ENCODE measurements around the gene RBMS1. TPM values are rescaled to one million over a fixed set of nuclear protein-coding genes. Genes with fewer than 3 reads are reported as not detected.

Gene RBMS1
- total and polyA plus RNA-seq, 2 of the 13 experiments (the other 11 are each of a cell fraction or from before 2014, with no cell fraction given): 55.5 to 110 TPM

DNA sequence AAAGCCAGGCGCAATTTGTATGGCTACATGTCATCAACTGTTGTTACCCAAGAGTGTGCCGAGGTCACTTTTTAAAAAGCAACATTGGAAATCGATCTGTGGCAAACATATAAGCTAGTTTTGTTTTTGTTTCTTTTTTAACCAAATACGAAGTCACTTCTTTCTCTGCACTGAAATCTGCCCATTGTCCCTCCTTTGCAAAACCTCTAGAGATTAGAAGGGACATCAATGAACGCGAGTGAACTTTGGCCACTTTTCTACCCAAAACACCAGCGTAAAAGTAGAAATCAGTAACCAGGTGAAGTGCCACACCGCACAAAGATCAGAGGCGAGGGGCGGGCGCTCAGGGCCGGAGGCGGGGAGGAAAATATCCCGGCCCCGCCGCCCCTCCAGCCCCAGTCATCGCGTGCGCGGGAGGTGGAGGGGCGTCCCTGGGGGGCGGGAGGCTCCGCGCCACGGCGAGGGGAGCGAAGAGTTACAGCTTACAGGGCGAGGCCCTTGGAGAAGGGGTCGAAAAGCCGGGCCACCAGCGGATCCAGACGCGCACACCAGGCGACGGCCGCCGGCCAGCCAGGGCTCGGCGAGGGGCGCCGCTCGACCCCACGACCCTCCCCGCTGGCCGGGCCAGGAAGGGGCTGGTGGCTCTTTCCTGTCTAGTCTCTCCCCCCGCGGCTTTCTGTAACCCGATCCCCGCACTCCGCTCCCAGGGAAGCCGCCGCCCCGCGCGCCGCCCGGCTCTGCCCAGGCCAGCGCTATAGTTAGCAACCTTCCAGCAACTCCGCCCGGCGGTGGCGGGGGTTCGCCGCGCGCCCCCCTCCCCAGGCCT lies 993 bp downstream of the RBMS1 start (continued):
- no peak for TF ChIP-seq FOXA1 (IDR thresholded peaks at IDR 0.05)
- no peak for TF ChIP-seq FOXA1 (CRISPR knock-in tag; IDR thresholded peaks at IDR 0.05)
- no peak for TF ChIP-seq NR3C1 (CRISPR knock-in tag; IDR thresholded peaks at IDR 0.05)
- peak; percentile 85 for TF ChIP-seq ZFY (CRISPR knock-in tag; IDR thresholded peaks at IDR 0.05)
- TF ChIP-seq TEAD3 (CRISPR knock-in tag; optimal IDR thresholded peaks at IDR 0.05; ENCODE audit: borderline replicate concordance): peak; percentile 55
- peak; percentile 99 for TF ChIP-seq ZBTB7A (CRISPR knock-in tag; IDR thresholded peaks at IDR 0.05)
- TF ChIP-seq, protein P1, sequence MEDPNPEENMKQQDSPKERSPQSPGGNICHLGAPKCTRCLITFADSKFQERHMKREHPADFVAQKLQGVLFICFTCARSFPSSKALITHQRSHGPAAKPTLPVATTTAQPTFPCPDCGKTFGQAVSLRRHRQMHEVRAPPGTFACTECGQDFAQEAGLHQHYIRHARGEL (CRISPR knock-in tag; IDR thresholded peaks at IDR 0.05): 0 out of 2 replicates have a peak, but pooled peaks have one; percentile 58
- no peak for TF ChIP-seq HOXA7 (CRISPR knock-in tag; IDR thresholded peaks at IDR 0.05)
- no peak for TF ChIP-seq MATR3 (CRISPR knock-in tag; IDR thresholded peaks at IDR 0.05)
- TF ChIP-seq, protein P2, sequence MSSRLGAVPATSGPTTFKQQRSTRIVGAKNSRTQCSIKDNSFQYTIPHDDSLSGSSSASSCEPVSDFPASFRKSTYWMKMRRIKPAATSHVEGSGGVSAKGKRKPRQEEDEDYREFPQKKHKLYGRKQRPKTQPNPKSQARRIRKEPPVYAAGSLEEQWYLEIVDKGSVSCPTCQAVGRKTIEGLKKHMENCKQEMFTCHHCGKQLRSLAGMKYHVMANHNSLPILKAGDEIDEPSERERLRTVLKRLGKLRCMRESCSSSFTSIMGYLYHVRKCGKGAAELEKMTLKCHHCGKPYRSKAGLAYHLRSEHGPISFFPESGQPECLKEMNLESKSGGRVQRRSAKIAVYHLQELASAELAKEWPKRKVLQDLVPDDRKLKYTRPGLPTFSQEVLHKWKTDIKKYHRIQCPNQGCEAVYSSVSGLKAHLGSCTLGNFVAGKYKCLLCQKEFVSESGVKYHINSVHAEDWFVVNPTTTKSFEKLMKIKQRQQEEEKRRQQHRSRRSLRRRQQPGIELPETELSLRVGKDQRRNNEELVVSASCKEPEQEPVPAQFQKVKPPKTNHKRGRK (CRISPR knock-in tag; IDR thresholded peaks at IDR 0.05): no peak
- TF ChIP-seq, protein P3, sequence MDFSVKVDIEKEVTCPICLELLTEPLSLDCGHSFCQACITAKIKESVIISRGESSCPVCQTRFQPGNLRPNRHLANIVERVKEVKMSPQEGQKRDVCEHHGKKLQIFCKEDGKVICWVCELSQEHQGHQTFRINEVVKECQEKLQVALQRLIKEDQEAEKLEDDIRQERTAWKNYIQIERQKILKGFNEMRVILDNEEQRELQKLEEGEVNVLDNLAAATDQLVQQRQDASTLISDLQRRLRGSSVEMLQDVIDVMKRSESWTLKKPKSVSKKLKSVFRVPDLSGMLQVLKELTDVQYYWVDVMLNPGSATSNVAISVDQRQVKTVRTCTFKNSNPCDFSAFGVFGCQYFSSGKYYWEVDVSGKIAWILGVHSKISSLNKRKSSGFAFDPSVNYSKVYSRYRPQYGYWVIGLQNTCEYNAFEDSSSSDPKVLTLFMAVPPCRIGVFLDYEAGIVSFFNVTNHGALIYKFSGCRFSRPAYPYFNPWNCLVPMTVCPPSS (IDR thresholded peaks at IDR 0.05): no peak
- 0 out of 2 replicates have a peak, but pooled peaks have one; percentile 63 for TF ChIP-seq RORA (CRISPR knock-in tag; IDR thresholded peaks at IDR 0.05)
- TF ChIP-seq, protein P4, sequence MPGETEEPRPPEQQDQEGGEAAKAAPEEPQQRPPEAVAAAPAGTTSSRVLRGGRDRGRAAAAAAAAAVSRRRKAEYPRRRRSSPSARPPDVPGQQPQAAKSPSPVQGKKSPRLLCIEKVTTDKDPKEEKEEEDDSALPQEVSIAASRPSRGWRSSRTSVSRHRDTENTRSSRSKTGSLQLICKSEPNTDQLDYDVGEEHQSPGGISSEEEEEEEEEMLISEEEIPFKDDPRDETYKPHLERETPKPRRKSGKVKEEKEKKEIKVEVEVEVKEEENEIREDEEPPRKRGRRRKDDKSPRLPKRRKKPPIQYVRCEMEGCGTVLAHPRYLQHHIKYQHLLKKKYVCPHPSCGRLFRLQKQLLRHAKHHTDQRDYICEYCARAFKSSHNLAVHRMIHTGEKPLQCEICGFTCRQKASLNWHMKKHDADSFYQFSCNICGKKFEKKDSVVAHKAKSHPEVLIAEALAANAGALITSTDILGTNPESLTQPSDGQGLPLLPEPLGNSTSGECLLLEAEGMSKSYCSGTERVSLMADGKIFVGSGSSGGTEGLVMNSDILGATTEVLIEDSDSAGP (CRISPR knock-in tag; IDR thresholded peaks at IDR 0.05; ENCODE audit: borderline replicate concordance): peak; percentile 89
- 0 out of 2 replicates have a peak, but pooled peaks have one; percentile 39 for TF ChIP-seq RARG (CRISPR knock-in tag; IDR thresholded peaks at IDR 0.05; ENCODE audit: low read depth)
- TF ChIP-seq, protein P5, sequence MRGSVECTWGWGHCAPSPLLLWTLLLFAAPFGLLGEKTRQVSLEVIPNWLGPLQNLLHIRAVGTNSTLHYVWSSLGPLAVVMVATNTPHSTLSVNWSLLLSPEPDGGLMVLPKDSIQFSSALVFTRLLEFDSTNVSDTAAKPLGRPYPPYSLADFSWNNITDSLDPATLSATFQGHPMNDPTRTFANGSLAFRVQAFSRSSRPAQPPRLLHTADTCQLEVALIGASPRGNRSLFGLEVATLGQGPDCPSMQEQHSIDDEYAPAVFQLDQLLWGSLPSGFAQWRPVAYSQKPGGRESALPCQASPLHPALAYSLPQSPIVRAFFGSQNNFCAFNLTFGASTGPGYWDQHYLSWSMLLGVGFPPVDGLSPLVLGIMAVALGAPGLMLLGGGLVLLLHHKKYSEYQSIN (CRISPR knock-in tag; IDR thresholded peaks at IDR 0.05; ENCODE audit: borderline replicate concordance): no peak
- TF ChIP-seq, protein P6, sequence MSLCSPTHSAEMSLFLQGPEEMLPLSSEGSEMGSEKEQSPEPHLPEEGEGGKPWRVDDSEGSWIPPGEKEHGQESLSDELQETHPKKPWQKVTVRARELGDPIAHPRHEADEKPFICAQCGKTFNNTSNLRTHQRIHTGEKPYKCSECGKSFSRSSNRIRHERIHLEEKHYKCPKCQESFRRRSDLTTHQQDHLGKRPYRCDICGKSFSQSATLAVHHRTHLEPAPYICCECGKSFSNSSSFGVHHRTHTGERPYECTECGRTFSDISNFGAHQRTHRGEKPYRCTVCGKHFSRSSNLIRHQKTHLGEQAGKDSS (CRISPR knock-in tag; IDR thresholded peaks at IDR 0.05; ENCODE audit: borderline replicate concordance, low read depth): no peak; the same call in 1 of the 2 replicates
- TF ChIP-seq FOSL1 (CRISPR knock-in tag; IDR thresholded peaks at IDR 0.05; ENCODE audit: borderline replicate concordance): no peak
- TF ChIP-seq ZNF839 (CRISPR knock-in tag; IDR thresholded peaks at IDR 0.05; ENCODE audit: borderline replicate concordance): no peak
- TF ChIP-seq ZNF781 (CRISPR knock-in tag; IDR thresholded peaks at IDR 0.05; ENCODE audit: borderline replicate concordance, not compliant biosample characterization): peak; percentile 90
- TF ChIP-seq ZNF20 (CRISPR knock-in tag; IDR thresholded peaks at IDR 0.05): no peak
- TF ChIP-seq, protein P7, sequence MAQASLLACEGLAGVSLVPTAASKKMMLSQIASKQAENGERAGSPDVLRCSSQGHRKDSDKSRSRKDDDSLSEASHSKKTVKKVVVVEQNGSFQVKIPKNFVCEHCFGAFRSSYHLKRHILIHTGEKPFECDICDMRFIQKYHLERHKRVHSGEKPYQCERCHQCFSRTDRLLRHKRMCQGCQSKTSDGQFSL (CRISPR knock-in tag; IDR thresholded peaks at IDR 0.05): peak; percentile 85; the same call in 1 of the 2 replicates
- no peak for TF ChIP-seq ZNF660 (CRISPR knock-in tag; IDR thresholded peaks at IDR 0.05; ENCODE audit: borderline replicate concordance, low read depth)

Data from HepG2 (cell line).